Measurements from ENCODE around the gene MAGEB17. TPM values are rescaled to one million over a fixed set of nuclear protein-coding genes. Genes with fewer than 3 reads are reported as not detected.

MAGEB17 gene
- polyA plus RNA-seq, 1 donor (not counting 4 experiments of a cell fraction or from before 2014, with no cell fraction given), result not detected

DNA sequence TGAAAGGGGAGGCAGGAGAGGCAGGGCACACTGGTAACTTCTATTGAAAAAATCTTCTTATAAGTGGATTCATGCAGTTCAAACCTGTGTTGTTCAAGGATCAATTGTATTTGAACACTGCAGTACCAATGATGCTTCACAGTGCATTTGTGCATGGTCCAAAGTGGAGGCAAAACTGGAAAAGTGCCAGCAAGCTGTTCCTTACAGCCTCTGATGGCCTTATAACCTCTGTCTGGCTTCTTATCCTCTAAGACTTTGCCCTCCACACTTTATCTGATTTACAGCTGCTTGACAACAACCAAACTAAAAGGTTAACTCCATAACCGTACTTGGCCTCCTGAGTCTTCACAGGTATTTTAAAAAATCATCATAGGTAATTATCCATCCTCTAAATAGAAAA is 40.4 kb downstream of the MAGEB17 start:
- no peaks in the 10 kb centered on the region for H3K27me3 ChIP-seq (ENCODE audit: control insufficient read depth, extremely low read depth, insufficient read depth, low read length)
- no peaks in the 10 kb centered on the region for H3K36me3 ChIP-seq (ENCODE audit: control insufficient read depth in 2 of 2, extremely low read depth in 1 of 2, insufficient read depth in 2 of 2, low read length in 2 of 2)
- H4K20me1 ChIP-seq (ENCODE audit: control insufficient read depth, extremely low read depth, insufficient read depth, low read length), result no peaks in the 10 kb centered on the region
- H3K4me1 ChIP-seq (ENCODE audit: control insufficient read depth, extremely low read depth, insufficient read depth, low read length), result no peaks in the 10 kb centered on the region
- H3K9me3 ChIP-seq (ENCODE audit: control insufficient read depth, low read depth, low read length), result no peaks in the 10 kb centered on the region
- no peak overlapping the region for H3K4me3 ChIP-seq (ENCODE audit: control insufficient read depth in 2 of 3, extremely low read depth in 1 of 3, insufficient read depth in 2 of 3, low read depth in 1 of 3, low read length in 3 of 3)
- H3K9me1 ChIP-seq (ENCODE audit: control insufficient read depth, extremely low read depth, insufficient read depth, low read length), result no peaks in the 10 kb centered on the region
- dilution Hi-C loops (cut with MboI; ENCODE audit: extremely low pct_ligation_motif_present, low sequenced_read_pairs), result no loop called here
- H3K4me2 ChIP-seq (ENCODE audit: control insufficient read depth, extremely low read depth, insufficient read depth, low read depth, low read length), result no peak overlapping the region
- H3K79me2 ChIP-seq (ENCODE audit: control insufficient read depth, insufficient read depth, low read length), result no peaks in the 10 kb centered on the region
- FAIRE-seq, result no peak
- no peak for TF ChIP-seq EZH2 (IDR thresholded peaks at IDR 0.05; ENCODE audit: low read length)
- TF ChIP-seq, protein P1, sequence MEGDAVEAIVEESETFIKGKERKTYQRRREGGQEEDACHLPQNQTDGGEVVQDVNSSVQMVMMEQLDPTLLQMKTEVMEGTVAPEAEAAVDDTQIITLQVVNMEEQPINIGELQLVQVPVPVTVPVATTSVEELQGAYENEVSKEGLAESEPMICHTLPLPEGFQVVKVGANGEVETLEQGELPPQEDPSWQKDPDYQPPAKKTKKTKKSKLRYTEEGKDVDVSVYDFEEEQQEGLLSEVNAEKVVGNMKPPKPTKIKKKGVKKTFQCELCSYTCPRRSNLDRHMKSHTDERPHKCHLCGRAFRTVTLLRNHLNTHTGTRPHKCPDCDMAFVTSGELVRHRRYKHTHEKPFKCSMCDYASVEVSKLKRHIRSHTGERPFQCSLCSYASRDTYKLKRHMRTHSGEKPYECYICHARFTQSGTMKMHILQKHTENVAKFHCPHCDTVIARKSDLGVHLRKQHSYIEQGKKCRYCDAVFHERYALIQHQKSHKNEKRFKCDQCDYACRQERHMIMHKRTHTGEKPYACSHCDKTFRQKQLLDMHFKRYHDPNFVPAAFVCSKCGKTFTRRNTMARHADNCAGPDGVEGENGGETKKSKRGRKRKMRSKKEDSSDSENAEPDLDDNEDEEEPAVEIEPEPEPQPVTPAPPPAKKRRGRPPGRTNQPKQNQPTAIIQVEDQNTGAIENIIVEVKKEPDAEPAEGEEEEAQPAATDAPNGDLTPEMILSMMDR (optimal IDR thresholded peaks at IDR 0.05 in 1 of 3, IDR thresholded peaks at IDR 0.05 in 1 of 3, conservative IDR thresholded peaks at IDR 0.05 in 1 of 3; ENCODE audit: extremely low read depth in 1 of 3, insufficient read depth in 2 of 3, low read length in 3 of 3), result no peak
- DNase-seq (ENCODE audit: low read depth, low spot score), result no peak
- H3K27ac ChIP-seq (ENCODE audit: control insufficient read depth, insufficient read depth, low read length), result no peak overlapping the region
- H3K9ac ChIP-seq (ENCODE audit: control insufficient read depth, extremely low read depth, insufficient read depth, low read length), result no peak overlapping the region
- H2AFZ ChIP-seq (ENCODE audit: control insufficient read depth, low read length), result no peak overlapping the region

DNA sequence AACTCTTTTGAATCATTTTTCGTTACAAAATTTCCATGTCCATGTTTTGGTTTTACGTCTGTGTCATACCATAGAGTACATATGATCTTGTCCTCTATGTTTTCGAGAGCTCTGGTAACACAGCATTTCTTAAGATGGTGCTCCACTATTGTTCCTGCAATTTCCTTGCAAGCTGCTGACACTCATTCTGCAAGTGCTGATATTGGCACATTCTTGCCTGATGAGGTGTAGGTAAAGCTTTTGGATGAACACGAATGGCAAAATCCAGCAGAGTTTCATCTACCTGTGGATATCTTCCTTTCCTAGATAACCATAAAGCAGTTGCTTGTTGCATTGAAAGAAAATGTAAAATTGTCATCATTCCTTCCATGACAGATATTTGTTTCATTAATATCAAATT is 41.3 kb downstream of the MAGEB17 start:
- Histone ChIP-seq H3K27ac (ENCODE audit: control insufficient read depth, insufficient read depth, low read length) (no peak overlapping the region), H2AFZ (ENCODE audit: control insufficient read depth, low read length) (no peak overlapping the region), H3K9me1 (ENCODE audit: control insufficient read depth, extremely low read depth, insufficient read depth, low read length) (no peaks in the 10 kb centered on the region), H3K4me1 (ENCODE audit: control insufficient read depth, extremely low read depth, insufficient read depth, low read length) (no peaks in the 10 kb centered on the region), H3K36me3 (ENCODE audit: control insufficient read depth in 2 of 2, extremely low read depth in 1 of 2, insufficient read depth in 2 of 2, low read length in 2 of 2) (no peaks in the 10 kb centered on the region), H3K9me3 (ENCODE audit: control insufficient read depth, low read depth, low read length) (no peaks in the 10 kb centered on the region), H4K20me1 (ENCODE audit: control insufficient read depth, extremely low read depth, insufficient read depth, low read length) (no peaks in the 10 kb centered on the region), H3K4me3 (ENCODE audit: control insufficient read depth in 2 of 3, extremely low read depth in 1 of 3, insufficient read depth in 2 of 3, low read depth in 1 of 3, low read length in 3 of 3) (no peak overlapping the region), H3K27me3 (ENCODE audit: control insufficient read depth, extremely low read depth, insufficient read depth, low read length) (no peaks in the 10 kb centered on the region), H3K9ac (ENCODE audit: control insufficient read depth, extremely low read depth, insufficient read depth, low read length) (no peak overlapping the region), H3K79me2 (ENCODE audit: control insufficient read depth, insufficient read depth, low read length) (no peaks in the 10 kb centered on the region), H3K4me2 (ENCODE audit: control insufficient read depth, extremely low read depth, insufficient read depth, low read depth, low read length) (no peak overlapping the region)
- TF ChIP-seq EZH2 (IDR thresholded peaks at IDR 0.05; ENCODE audit: low read length), result no peak
- TF ChIP-seq, protein P1 (optimal IDR thresholded peaks at IDR 0.05 in 1 of 3, IDR thresholded peaks at IDR 0.05 in 1 of 3, conservative IDR thresholded peaks at IDR 0.05 in 1 of 3; ENCODE audit: extremely low read depth in 1 of 3, insufficient read depth in 2 of 3, low read length in 3 of 3), result no peak
- dilution Hi-C loops (cut with MboI; ENCODE audit: extremely low pct_ligation_motif_present, low sequenced_read_pairs), result no loop called here
- FAIRE-seq, result peak; percentile 29
- no peak for DNase-seq (ENCODE audit: low read depth, low spot score)
